Measurements from ENCODE around the gene CACNA2D3.
"Not testable (repeated sequence)": the region's sequence is repeated elsewhere in the genome, so short reads cannot be mapped to it uniquely, and the experiment has no call there.

Gene CACNA2D3

DNA sequence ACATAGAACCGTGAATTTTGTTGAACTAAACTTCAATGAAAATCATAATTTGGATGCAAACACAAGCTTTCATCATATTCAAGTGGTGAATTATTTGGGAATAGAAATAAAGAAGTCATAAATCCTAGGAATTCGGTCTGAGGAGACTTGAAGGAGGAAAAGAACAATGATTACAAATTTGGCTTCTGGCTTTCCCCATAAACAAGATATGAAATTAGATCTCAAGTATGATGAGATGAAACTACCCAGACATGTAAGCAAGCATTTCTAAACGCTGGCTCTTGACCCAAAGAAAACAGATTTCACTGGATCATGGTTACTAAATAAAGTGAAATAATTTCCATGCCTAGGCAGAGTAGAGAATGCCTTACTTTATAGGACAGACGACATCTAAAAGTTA, 952.4 kb downstream of the CACNA2D3 start:
- no peak for DNase-seq
- TF ChIP-seq GATA1 (IDR thresholded peaks at IDR 0.05; ENCODE audit: low read depth, low read length), result no peak
- TF ChIP-seq POLR2A (IDR thresholded peaks at IDR 0.05; ENCODE audit: low read length), result no peak

- TF ChIP-seq GATA1 (IDR thresholded peaks at IDR 0.05; ENCODE audit: low read depth, low read length) (no peak), POLR2A (IDR thresholded peaks at IDR 0.05; ENCODE audit: low read length) (no peak)
- no peak for DNase-seq
These were observed 953.5 kb downstream of the CACNA2D3 start for GRCh38 chr3:55075846-55076245.

- no peak for DNase-seq
- TF ChIP-seq GATA1 (IDR thresholded peaks at IDR 0.05; ENCODE audit: low read depth, low read length) (no peak), POLR2A (IDR thresholded peaks at IDR 0.05; ENCODE audit: low read length) (no peak)
These were observed 955.4 kb downstream of the CACNA2D3 start for GRCh38 chr3:55077726-55078125.

GRCh38 chr3:55078876-55079275, 956.5 kb downstream of the CACNA2D3 start:
- no peak for DNase-seq
- TF ChIP-seq POLR2A (IDR thresholded peaks at IDR 0.05; ENCODE audit: low read length) (no peak), GATA1 (IDR thresholded peaks at IDR 0.05; ENCODE audit: low read depth, low read length) (no peak)

DNA sequence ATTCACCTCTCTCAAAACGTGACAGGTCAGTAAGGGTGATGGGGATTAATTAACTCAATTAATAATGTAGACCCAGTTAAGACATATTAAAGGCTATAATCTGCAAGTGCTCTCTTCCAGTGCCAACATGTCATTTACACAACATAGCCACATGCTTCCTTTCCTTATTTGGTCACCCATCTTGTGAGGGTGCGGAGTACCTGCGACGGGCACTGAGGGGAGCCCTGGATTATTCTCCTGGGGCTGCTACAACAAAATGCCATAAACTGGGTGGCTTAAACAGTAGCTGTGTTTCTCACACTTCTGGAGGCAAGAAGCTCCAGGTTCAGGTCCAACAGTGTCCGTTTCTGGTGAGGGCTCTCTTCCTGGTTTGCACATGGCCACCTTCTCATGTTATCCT, 962.9 kb downstream of the CACNA2D3 start:
- TF ChIP-seq GATA1 (IDR thresholded peaks at IDR 0.05; ENCODE audit: low read depth, low read length), result no peak
- no peak for TF ChIP-seq POLR2A (IDR thresholded peaks at IDR 0.05; ENCODE audit: low read length)
- DNase-seq, result no peak

- no peak for DNase-seq
- no peak for TF ChIP-seq POLR2A (IDR thresholded peaks at IDR 0.05; ENCODE audit: low read length)
- no peak for TF ChIP-seq GATA1 (IDR thresholded peaks at IDR 0.05; ENCODE audit: low read depth, low read length)
These were observed 966.9 kb downstream of the CACNA2D3 start for GRCh38 chr3:55089211-55089610.

- DNase-seq, result no peak
- TF ChIP-seq GATA1 (IDR thresholded peaks at IDR 0.05; ENCODE audit: low read depth, low read length) (no peak), POLR2A (IDR thresholded peaks at IDR 0.05; ENCODE audit: low read length) (no peak)
These were observed 967.9 kb downstream of the CACNA2D3 start for GRCh38 chr3:55090291-55090690.

GRCh38 chr3:55090746-55091145, 968.4 kb downstream of the CACNA2D3 start:
- TF ChIP-seq POLR2A (IDR thresholded peaks at IDR 0.05; ENCODE audit: low read length) (no peak), GATA1 (IDR thresholded peaks at IDR 0.05; ENCODE audit: low read depth, low read length) (no peak)
- DNase-seq, result no peak

DNA sequence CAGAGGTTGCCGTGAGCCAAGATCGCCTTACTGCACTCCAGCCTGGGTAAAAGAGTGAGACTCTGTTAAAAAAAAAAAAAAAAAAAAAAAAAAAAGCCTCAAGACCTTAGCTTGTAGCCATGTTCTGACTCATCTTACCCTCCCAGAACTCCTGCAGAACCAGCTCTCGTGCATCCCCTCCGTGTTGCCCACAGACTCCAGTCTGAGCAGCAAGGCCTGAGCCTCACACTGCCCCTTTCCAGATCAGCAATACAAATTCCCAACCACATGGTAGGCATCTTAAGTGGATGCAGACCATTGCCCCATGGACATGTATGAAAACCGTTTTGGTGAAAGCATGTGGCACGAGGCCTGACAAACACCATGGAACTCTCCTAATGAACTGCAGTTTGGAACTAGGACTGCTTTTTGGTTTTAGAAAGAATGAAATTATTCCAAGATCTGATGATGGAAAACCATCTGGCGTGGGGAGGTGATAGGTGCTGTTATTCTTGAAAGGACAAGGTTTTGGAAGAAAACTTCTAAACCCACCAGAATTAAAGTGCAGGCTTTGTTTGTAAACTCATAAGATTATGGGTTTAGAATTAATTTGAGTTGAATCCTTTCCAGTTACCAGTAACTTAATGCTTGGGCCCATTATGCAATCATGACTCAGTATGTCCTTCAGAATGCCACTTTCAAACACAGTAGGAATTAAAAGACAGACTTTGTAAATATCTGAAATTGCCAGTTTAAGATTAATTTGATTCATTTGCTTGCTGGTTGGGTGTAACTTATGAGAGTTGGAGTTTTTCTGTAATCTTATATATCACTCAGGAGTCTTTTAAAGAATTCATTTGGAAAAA, 969.3 kb downstream of the CACNA2D3 start:
- no peak for DNase-seq
- TF ChIP-seq POLR2A (IDR thresholded peaks at IDR 0.05; ENCODE audit: low read length), result no peak
- no peak for TF ChIP-seq GATA1 (IDR thresholded peaks at IDR 0.05; ENCODE audit: low read depth, low read length)

- TF ChIP-seq POLR2A (IDR thresholded peaks at IDR 0.05; ENCODE audit: low read length), result no peak
- TF ChIP-seq GATA1 (IDR thresholded peaks at IDR 0.05; ENCODE audit: low read depth, low read length), result no peak
- no peak for DNase-seq
These were observed 972.3 kb downstream of the CACNA2D3 start for GRCh38 chr3:55094676-55095075.

DNA sequence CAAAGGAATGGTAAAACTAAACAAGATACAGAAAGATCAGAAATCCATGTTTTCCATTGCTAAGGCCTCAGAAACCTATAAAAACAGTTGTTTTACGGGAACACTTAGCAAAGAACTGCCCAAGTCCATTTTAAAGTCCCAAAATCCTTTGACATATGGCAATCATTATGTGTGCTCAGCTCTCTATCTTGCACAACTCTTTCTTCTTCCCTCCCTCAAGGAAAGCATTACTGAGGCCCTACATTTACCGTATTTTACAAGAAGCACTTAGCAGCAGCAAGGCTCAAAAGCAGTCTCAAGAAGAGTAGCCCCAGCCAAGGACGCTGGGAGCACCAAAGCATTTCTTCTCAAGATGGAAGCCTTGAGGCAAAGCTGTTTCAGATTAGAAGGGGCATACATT, 975.1 kb downstream of the CACNA2D3 start:
- DNase-seq, result no peak
- TF ChIP-seq GATA1 (IDR thresholded peaks at IDR 0.05; ENCODE audit: low read depth, low read length), result no peak
- TF ChIP-seq POLR2A (IDR thresholded peaks at IDR 0.05; ENCODE audit: low read length), result no peak

DNA sequence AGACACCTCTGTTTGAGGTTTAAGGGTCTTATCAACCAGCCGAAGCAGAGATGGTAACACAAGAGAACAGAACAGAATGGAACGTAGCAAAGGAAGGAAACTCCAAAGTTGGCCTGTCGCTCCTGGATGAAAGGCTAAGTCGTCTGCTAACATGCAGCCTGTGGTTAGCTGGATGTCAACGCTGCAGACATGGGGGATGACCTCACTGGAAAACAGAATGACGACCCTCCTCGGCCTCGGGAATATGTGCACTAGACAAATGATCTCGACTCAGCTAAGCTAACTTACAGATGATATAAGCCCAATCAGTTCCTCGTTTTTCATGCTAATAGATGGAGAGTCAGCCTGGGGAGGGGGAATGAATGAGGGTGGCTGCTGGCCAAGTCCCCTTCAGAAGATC, 983.3 kb downstream of the CACNA2D3 start:
- TF ChIP-seq GATA1 (IDR thresholded peaks at IDR 0.05; ENCODE audit: low read depth, low read length) (no peak), POLR2A (IDR thresholded peaks at IDR 0.05; ENCODE audit: low read length) (no peak)
- DNase-seq, result no peak

GRCh38 chr3:55107187-55107586, 984.8 kb downstream of the CACNA2D3 start:
- no peak for TF ChIP-seq GATA1 (IDR thresholded peaks at IDR 0.05; ENCODE audit: low read depth, low read length)
- no peak for DNase-seq

- not testable (repeated sequence) for DNase-seq
These were observed 989.6 kb downstream of the CACNA2D3 start for GRCh38 chr3:55111906-55112305.

DNA sequence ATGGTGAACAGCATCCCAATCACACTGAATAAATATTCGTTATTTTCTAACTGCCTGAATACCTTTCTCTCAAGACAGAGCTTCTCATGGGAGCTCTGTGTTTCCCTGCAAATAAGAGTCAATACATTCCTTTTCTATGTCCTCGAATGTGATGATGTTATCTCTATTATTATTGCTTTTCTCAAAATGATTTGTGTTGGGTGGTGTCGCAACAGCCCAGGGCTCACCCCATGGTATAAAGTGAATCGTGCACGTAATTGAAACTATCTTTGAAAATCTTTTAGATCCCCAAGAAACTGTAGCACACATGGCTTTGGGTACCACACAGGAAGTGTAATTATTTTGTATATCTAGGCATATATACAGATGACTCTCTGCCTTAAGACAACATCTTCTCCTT, 996.1 kb downstream of the CACNA2D3 start:
- TF ChIP-seq POLR2A (IDR thresholded peaks at IDR 0.05; ENCODE audit: low read length), result no peak
- no peak for DNase-seq

DNA sequence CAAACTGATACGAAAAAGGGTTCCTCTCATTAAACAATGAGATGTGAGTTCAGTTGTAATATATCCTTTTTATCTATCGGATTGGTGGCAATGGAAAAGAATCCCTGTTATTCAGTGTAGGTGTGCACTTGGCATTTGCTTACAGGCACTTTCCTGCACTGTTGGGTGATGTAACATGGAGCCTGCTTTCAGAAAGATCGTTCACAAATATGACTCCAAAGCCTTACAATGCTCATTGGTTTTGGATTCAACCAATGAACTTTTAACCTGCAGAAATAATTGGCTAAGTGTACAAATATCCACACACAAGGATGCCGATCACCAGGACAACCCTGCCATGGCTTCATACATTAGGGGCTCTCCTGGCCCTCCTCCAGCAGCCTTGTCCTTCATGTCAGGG, 996.9 kb downstream of the CACNA2D3 start:
- TF ChIP-seq POLR2A (IDR thresholded peaks at IDR 0.05; ENCODE audit: low read length) (no peak), GATA1 (IDR thresholded peaks at IDR 0.05; ENCODE audit: low read depth, low read length) (no peak)
- no peak for DNase-seq
